ENCODE measurements around the gene E4F1. TPM values are rescaled to one million over a fixed set of nuclear protein-coding genes. Genes with fewer than 3 reads are reported as not detected.

The E4F1 gene
- total and polyA plus RNA-seq, 3 donors from 2014 or later = 20.0 to 69.4 (median 57.4) TPM

DNA sequence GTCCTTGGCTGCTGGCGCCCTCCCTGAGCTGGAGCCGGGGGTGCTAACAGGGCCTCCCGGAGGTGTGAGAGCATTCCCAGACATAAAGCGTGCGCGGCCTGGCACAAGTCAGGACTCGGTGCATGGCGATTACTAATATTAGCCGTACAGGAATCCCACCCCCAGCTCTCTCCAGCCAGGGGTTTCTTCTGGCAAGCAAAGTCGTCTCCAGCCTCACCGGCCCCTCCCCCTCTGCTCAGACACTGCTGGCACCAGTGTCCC, 32.0 kb upstream of the E4F1 start:
- no peak overlapping the region for H3K4me3 ChIP-seq
- WGBS, 2 donors = 86 to 90% methylated on average over 8 to 11 of the region's 11 CpGs
- TF ChIP-seq, protein P1, sequence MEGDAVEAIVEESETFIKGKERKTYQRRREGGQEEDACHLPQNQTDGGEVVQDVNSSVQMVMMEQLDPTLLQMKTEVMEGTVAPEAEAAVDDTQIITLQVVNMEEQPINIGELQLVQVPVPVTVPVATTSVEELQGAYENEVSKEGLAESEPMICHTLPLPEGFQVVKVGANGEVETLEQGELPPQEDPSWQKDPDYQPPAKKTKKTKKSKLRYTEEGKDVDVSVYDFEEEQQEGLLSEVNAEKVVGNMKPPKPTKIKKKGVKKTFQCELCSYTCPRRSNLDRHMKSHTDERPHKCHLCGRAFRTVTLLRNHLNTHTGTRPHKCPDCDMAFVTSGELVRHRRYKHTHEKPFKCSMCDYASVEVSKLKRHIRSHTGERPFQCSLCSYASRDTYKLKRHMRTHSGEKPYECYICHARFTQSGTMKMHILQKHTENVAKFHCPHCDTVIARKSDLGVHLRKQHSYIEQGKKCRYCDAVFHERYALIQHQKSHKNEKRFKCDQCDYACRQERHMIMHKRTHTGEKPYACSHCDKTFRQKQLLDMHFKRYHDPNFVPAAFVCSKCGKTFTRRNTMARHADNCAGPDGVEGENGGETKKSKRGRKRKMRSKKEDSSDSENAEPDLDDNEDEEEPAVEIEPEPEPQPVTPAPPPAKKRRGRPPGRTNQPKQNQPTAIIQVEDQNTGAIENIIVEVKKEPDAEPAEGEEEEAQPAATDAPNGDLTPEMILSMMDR (IDR thresholded peaks at IDR 0.05) = no peak
- no peak for TF ChIP-seq POLR2A (IDR thresholded peaks at IDR 0.05)
- H3K27me3 ChIP-seq = no peaks in the 10 kb centered on the region
- intact Hi-C loops (cut with DNase I; ENCODE audit: low total_unique reads) = no loop called here
- no peaks in the 10 kb centered on the region for H3K9me3 ChIP-seq
- H3K27ac ChIP-seq = no peak overlapping the region
- peaks cover 9% of the 10 kb centered on the region for H3K4me1 ChIP-seq
- DNase-seq = no peak
- H3K36me3 ChIP-seq (ENCODE audit: low read depth, missing control alignments) = no peaks in the 10 kb centered on the region

- intact Hi-C loops (cut with DNase I; ENCODE audit: low total_unique reads) = no loop called here
- H3K36me3 ChIP-seq (ENCODE audit: low read depth, missing control alignments) = no peaks in the 10 kb centered on the region
- WGBS, 2 donors = 50 to 60% methylated on average over 12 to 16 of the region's 16 CpGs
- no peaks in the 10 kb centered on the region for H3K27me3 ChIP-seq
- no peak for TF ChIP-seq POLR2A (IDR thresholded peaks at IDR 0.05)
- TF ChIP-seq, protein P1 (IDR thresholded peaks at IDR 0.05) = no peak
- H3K4me1 ChIP-seq = peaks cover 9% of the 10 kb centered on the region
- H3K4me3 ChIP-seq = no peak overlapping the region
- no peak for DNase-seq
- H3K9me3 ChIP-seq = no peaks in the 10 kb centered on the region
- no peak overlapping the region for H3K27ac ChIP-seq
Observed at GRCh38 chr16:2194166-2194834, 29.1 kb upstream of the E4F1 start.

DNA sequence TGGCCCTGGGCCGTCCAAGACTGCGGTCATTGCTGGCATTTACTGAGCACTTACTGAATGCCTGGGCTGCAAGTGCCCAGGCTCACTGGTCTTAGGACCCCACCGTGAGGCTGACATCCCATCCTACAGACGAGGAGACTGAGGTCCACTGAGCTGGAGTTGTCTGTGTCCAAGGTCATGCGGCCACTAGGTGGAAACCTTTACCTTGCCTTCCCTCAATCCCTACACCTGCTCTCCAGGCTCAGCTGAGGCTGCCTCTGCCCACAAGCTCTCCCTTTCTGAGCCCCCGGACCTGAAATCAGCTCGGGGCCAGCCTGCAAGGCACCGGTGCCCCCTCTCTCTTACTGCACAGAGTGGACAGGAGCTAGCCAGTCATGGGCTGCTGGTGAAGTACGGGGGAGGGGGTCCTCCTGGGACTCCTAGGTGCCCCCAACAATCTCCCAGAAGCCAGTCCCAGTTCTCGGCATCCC, 28.5 kb upstream of the E4F1 start:
- H3K4me1 ChIP-seq = peaks cover 9% of the 10 kb centered on the region
- TF ChIP-seq POLR2A (IDR thresholded peaks at IDR 0.05) = no peak
- TF ChIP-seq, protein P1 (IDR thresholded peaks at IDR 0.05) = peak in 1 of 3 experiments; percentile 34
- intact Hi-C loops (cut with DNase I; ENCODE audit: low total_unique reads) = no loop called here
- WGBS, 2 donors = 36 to 40% methylated on average over 3 to 10 of the region's 10 CpGs
- no peaks in the 10 kb centered on the region for H3K36me3 ChIP-seq (ENCODE audit: low read depth, missing control alignments)
- H3K4me3 ChIP-seq = no peak overlapping the region
- DNase-seq = peak; percentile 49
- H3K27ac ChIP-seq = no peak overlapping the region
- no peaks in the 10 kb centered on the region for H3K27me3 ChIP-seq
- H3K9me3 ChIP-seq = no peaks in the 10 kb centered on the region

- TF ChIP-seq, protein P1 (IDR thresholded peaks at IDR 0.05) = no peak
- TF ChIP-seq POLR2A (IDR thresholded peaks at IDR 0.05) = no peak
- no peak for DNase-seq
- intact Hi-C loops (cut with DNase I; ENCODE audit: low total_unique reads) = no loop called here
- 0 to 7% methylated on average over 3 to 46 of the region's 49 CpGs for WGBS, 2 donors
- H3K27me3 ChIP-seq = no peaks in the 10 kb centered on the region
- peaks cover 9% of the 10 kb centered on the region for H3K4me1 ChIP-seq
- peak overlapping the region; percentile 26 for H3K4me3 ChIP-seq
- H3K9me3 ChIP-seq = no peaks in the 10 kb centered on the region
- no peaks in the 10 kb centered on the region for H3K36me3 ChIP-seq (ENCODE audit: low read depth, missing control alignments)
- H3K27ac ChIP-seq = no peak overlapping the region
Observed at GRCh38 chr16:2195322-2196161, 27.8 kb upstream of the E4F1 start.

Data from testis (tissue), 3 donors.